IPS-18a (cell line): Measurements from ENCODE around the gene GMIP.
"Not testable (repeated sequence)": the region's sequence is repeated elsewhere in the genome, so short reads cannot be mapped to it uniquely, and the experiment has no call there.

Experiments used
- H3K27ac ChIP-seq: one replicate; pipeline ENCODE4 v1.5.1; 2013; ENCODE audit warnings: low read length
- H3K27me3 ChIP-seq: one replicate; pipeline ENCODE4 v1.6.1; 2013; ENCODE audit warnings: mild to moderate bottlenecking, low read length; ENCODE audit not compliant: control insufficient read depth, insufficient read depth
- H3K36me3 ChIP-seq: one replicate; pipeline ENCODE4 v1.6.1; 2013; ENCODE audit warnings: low read depth, low read length; ENCODE audit not compliant: control insufficient read depth
- H3K4me1 ChIP-seq: one replicate; pipeline ENCODE4 v1.6.1; 2013; ENCODE audit warnings: low read depth, low read length; ENCODE audit not compliant: control insufficient read depth
- H3K4me3 ChIP-seq: one replicate; pipeline ENCODE4 v1.5.1; 2013; ENCODE audit warnings: low read length
- H3K9ac ChIP-seq: one replicate; pipeline ENCODE4 v1.6.1; 2013; ENCODE audit warnings: mild to moderate bottlenecking, low read length, moderate library complexity
- H3K9me3 ChIP-seq: one replicate; pipeline ENCODE4 v1.6.1; 2013; ENCODE audit warnings: low read depth, low read length; ENCODE audit not compliant: control insufficient read depth

GMIP gene

GRCh38 chr19:19598728-19599451, 44.6 kb downstream of the GMIP start:
- not testable (repeated sequence) for H3K27ac ChIP-seq, H3K36me3 ChIP-seq, H3K27me3 ChIP-seq, H3K9me3 ChIP-seq, H3K4me1 ChIP-seq, H3K9ac ChIP-seq, H3K4me3 ChIP-seq

GRCh38 chr19:19597809-19598306, 45.6 kb downstream of the GMIP start:
- Histone ChIP-seq H3K27me3 (no peaks in the 10 kb centered on the region), H3K36me3 (no peaks in the 10 kb centered on the region), H3K4me1 (peaks cover 5% of the 10 kb centered on the region), H3K9ac (no peak overlapping the region), H3K4me3 (no peak overlapping the region), H3K9me3 (no peaks in the 10 kb centered on the region), H3K27ac (no peak overlapping the region)

GRCh38 chr19:19595171-19595701, 48.2 kb downstream of the GMIP start:
- Histone ChIP-seq H3K27ac (no peak overlapping the region), H3K4me3 (no peak overlapping the region), H3K9ac (no peak overlapping the region), H3K36me3 (no peaks in the 10 kb centered on the region), H3K27me3 (no peaks in the 10 kb centered on the region), H3K4me1 (peaks cover 9% of the 10 kb centered on the region), H3K9me3 (no peaks in the 10 kb centered on the region)

GRCh38 chr19:19594381-19594780, 49.1 kb downstream of the GMIP start:
- Histone ChIP-seq H3K36me3 (no peaks in the 10 kb centered on the region), H3K27me3 (no peaks in the 10 kb centered on the region), H3K27ac (no peak overlapping the region), H3K9me3 (no peaks in the 10 kb centered on the region), H3K4me1 (peaks cover 9% of the 10 kb centered on the region), H3K9ac (no peak overlapping the region), H3K4me3 (no peak overlapping the region)

- peaks cover 9% of the 10 kb centered on the region for H3K4me1 ChIP-seq
- no peaks in the 10 kb centered on the region for H3K9me3 ChIP-seq
- H3K27me3 ChIP-seq: no peaks in the 10 kb centered on the region
- no peak overlapping the region for H3K9ac ChIP-seq
- H3K27ac ChIP-seq: no peak overlapping the region
- no peaks in the 10 kb centered on the region for H3K36me3 ChIP-seq
- no peak overlapping the region for H3K4me3 ChIP-seq
These were observed 50.8 kb downstream of the GMIP start for GRCh38 chr19:19592690-19593089.

GRCh38 chr19:19591133-19591825, 52.2 kb downstream of the GMIP start:
- no peaks in the 10 kb centered on the region for H3K9me3 ChIP-seq
- H3K27me3 ChIP-seq: no peaks in the 10 kb centered on the region
- no peak overlapping the region for H3K4me3 ChIP-seq
- no peak overlapping the region for H3K9ac ChIP-seq
- H3K4me1 ChIP-seq: peaks cover 9% of the 10 kb centered on the region
- no peaks in the 10 kb centered on the region for H3K36me3 ChIP-seq
- no peak overlapping the region for H3K27ac ChIP-seq

GRCh38 chr19:19588546-19588945, 54.9 kb downstream of the GMIP start:
- Histone ChIP-seq H3K9me3 (no peaks in the 10 kb centered on the region), H3K27me3 (no peaks in the 10 kb centered on the region), H3K9ac (no peak overlapping the region), H3K4me3 (no peak overlapping the region), H3K4me1 (peaks cover 9% of the 10 kb centered on the region), H3K27ac (no peak overlapping the region), H3K36me3 (no peaks in the 10 kb centered on the region)

GRCh38 chr19:19587771-19588170, 55.7 kb downstream of the GMIP start:
- Histone ChIP-seq H3K4me3 (no peak overlapping the region), H3K9me3 (no peaks in the 10 kb centered on the region), H3K4me1 (peaks cover 9% of the 10 kb centered on the region), H3K9ac (no peak overlapping the region), H3K27ac (no peak overlapping the region), H3K36me3 (no peaks in the 10 kb centered on the region), H3K27me3 (no peaks in the 10 kb centered on the region)

GRCh38 chr19:19584356-19584755, 59.1 kb downstream of the GMIP start:
- no peaks in the 10 kb centered on the region for H3K4me1 ChIP-seq
- H3K4me3 ChIP-seq: no peak overlapping the region
- H3K27ac ChIP-seq: no peak overlapping the region
- no peak overlapping the region for H3K9ac ChIP-seq
- H3K36me3 ChIP-seq: no peaks in the 10 kb centered on the region
- no peaks in the 10 kb centered on the region for H3K27me3 ChIP-seq
- H3K9me3 ChIP-seq: no peaks in the 10 kb centered on the region

- H3K4me3 ChIP-seq: no peak overlapping the region
- H3K9me3 ChIP-seq: no peaks in the 10 kb centered on the region
- no peaks in the 10 kb centered on the region for H3K36me3 ChIP-seq
- no peak overlapping the region for H3K9ac ChIP-seq
- H3K27ac ChIP-seq: no peak overlapping the region
- H3K4me1 ChIP-seq: no peaks in the 10 kb centered on the region
- H3K27me3 ChIP-seq: no peaks in the 10 kb centered on the region
These were observed 61.0 kb downstream of the GMIP start for GRCh38 chr19:19582471-19582870.

GRCh38 chr19:19581391-19581790, 62.1 kb downstream of the GMIP start:
- Histone ChIP-seq H3K9ac (no peak overlapping the region), H3K4me1 (no peaks in the 10 kb centered on the region), H3K9me3 (no peaks in the 10 kb centered on the region), H3K27me3 (no peaks in the 10 kb centered on the region), H3K27ac (no peak overlapping the region), H3K4me3 (no peak overlapping the region), H3K36me3 (no peaks in the 10 kb centered on the region)
